A549 (cell line): Measurements from ENCODE around the gene APOA1. TPM values are rescaled to one million over a fixed set of nuclear protein-coding genes. Genes with fewer than 3 reads are reported as not detected.

Experiments used
- ATAC-seq, 2 experiments: fragments of 200-7000 bp in 1 of 2; fragments of >200 bp in 1 of 2; cut with Nextera tagmentation in 1 of 2; cut with Tn5 transposase in 1 of 2; 3 replicates each; pipeline versions ENCODE4 v1.8.0 to v1.9.1; 2018 to 2020; ENCODE audit warnings: mild to moderate bottlenecking in 1 of 2, moderate library complexity in 1 of 2
- CTCF ChIA-PET: fragments of 300-600 bp; sonication (Branson Sonifier 250); formaldehyde crosslinking; extraction: SDS; loops from one replicate; lab custom pipeline; 2021; ENCODE audit warnings: antibody characterized with exemption, inconsistent platforms; lab: Yijun Ruan, JAX
- POLR2A ChIA-PET: fragments of 350-600 bp; formaldehyde crosslinking; extraction: SDS; loops from one replicate; lab custom pipeline; 2021; ENCODE audit warnings: antibody characterized with exemption, inconsistent platforms; lab: Yijun Ruan, JAX
- DNase-seq, 2 experiments: peaks; one replicate each; pipeline versions ENCODE4 v3.0.0 to v3.0.0-alpha.2; 2011 to 2016; ENCODE audit warnings: low read depth in 1 of 2, low spot score in 1 of 2
- FAIRE-seq: peaks from 2 replicates; lab custom pipeline; 2011; peaks lifted over from hg19 to GRCh38; lab: Jason Lieb, UNC
- H3K27ac ChIP-seq, 2 experiments: fragments of >200 bp; sonication (Bioruptor Twin); formaldehyde crosslinking; 3 replicates each; pipeline ENCODE4 v1.5.1; 2016 to 2017
- H3K4me1 ChIP-seq: fragments of >200 bp; sonication (Bioruptor Twin); formaldehyde crosslinking; 3 replicates; pipeline ENCODE4 v1.6.1; 2016
- H3K4me2 ChIP-seq: fragments of >200 bp; sonication (Bioruptor Twin); formaldehyde crosslinking; 3 replicates; pipeline ENCODE4 v1.6.1; 2016
- H3K4me3 ChIP-seq: fragments of >200 bp; sonication (Bioruptor Twin); formaldehyde crosslinking; 3 replicates; pipeline ENCODE4 v1.5.1; 2016
- H3K9me3 ChIP-seq: fragments of >200 bp; sonication (Bioruptor Twin); formaldehyde crosslinking; 3 replicates; pipeline ENCODE4 v1.6.1; 2016
- BCL3 ChIP-seq: fragments of >200 bp; sonication (Bioruptor Twin); formaldehyde crosslinking; IDR thresholded peaks from 3 replicates; pipeline ENCODE4 v1.6.1; 2016
- BHLHE40 ChIP-seq: IDR thresholded peaks from 2 replicates; pipeline ENCODE4 v1.6.1; 2012; ENCODE audit warnings: low read depth, low read length, inconsistent platforms
- CBX2 ChIP-seq: fragments of 200-600 bp; sonication (generic); IDR thresholded peaks from 2 replicates; pipeline ENCODE4 v1.6.1; 2016; ENCODE audit warnings: low read depth, mild to moderate bottlenecking, borderline replicate concordance
- CBX8 ChIP-seq: fragments of 200-600 bp; sonication (generic); IDR thresholded peaks from 2 replicates; pipeline ENCODE4 v1.6.1; 2016
- CHD2 ChIP-seq: fragments of 150-350 bp; IDR thresholded peaks from 2 replicates; pipeline ENCODE4 v1.6.1; 2014; ENCODE audit warnings: low read length; ENCODE audit not compliant: partially characterized antibody
- CTCF ChIP-seq: fragments of >200 bp; sonication (Bioruptor Twin); formaldehyde crosslinking; IDR thresholded peaks from 3 replicates; pipeline ENCODE4 v1.5.1; 2016
- E2F6 ChIP-seq: IDR thresholded peaks from 2 replicates; pipeline ENCODE4 v1.6.1; 2012; ENCODE audit warnings: low read depth, borderline replicate concordance
- EHF ChIP-seq: fragments of 250-450 bp; sonication (Bioruptor Pico); IDR thresholded peaks from 2 replicates; pipeline ENCODE4 v1.5.0; 2020; ENCODE audit warnings: mild to moderate bottlenecking
- ELK1 ChIP-seq: fragments of 150-350 bp; IDR thresholded peaks from 2 replicates; pipeline ENCODE4 v1.6.1; 2014; ENCODE audit warnings: low read depth, mild to moderate bottlenecking, low read length
- EP300 ChIP-seq, 2 experiments: fragments of >200 bp; sonication (Bioruptor Twin); formaldehyde crosslinking; IDR thresholded peaks; 2 replicates in 1 of 2; 3 replicates in 1 of 2; pipeline ENCODE4 v1.6.1; 2016 to 2017
- GATA3 ChIP-seq: IDR thresholded peaks from 2 replicates; pipeline ENCODE4 v1.6.1; 2012; ENCODE audit warnings: borderline replicate concordance
- HEYL ChIP-seq: fragments of 250-450 bp; sonication (Bioruptor Pico); IDR thresholded peaks from 2 replicates; pipeline ENCODE4 v1.8.0; 2021; ENCODE audit warnings: mild to moderate bottlenecking, moderate library complexity
- HOXB13 ChIP-seq: fragments of 250-450 bp; sonication (Bioruptor Pico); IDR thresholded peaks from 2 replicates; pipeline ENCODE4 v1.5.0; 2020; ENCODE audit warnings: low read depth, mild to moderate bottlenecking, moderate library complexity
- KDM1A ChIP-seq: fragments of 200-600 bp; sonication (generic); IDR thresholded peaks from 2 replicates; pipeline ENCODE4 v1.6.1; 2016; ENCODE audit warnings: low read depth, mild to moderate bottlenecking
- KDM5A ChIP-seq: fragments of 200-600 bp; sonication (generic); IDR thresholded peaks from 2 replicates; pipeline ENCODE4 v1.6.1; 2016; ENCODE audit warnings: antibody characterized with exemption, mild to moderate bottlenecking
- POLR2AphosphoS2 ChIP-seq: conservative IDR thresholded peaks from 2 replicates; pipeline ENCODE4 v1.6.1; 2012; ENCODE audit warnings: low read length, improper control_type of control experiment, inconsistent platforms
- RCOR1 ChIP-seq: fragments of 150-350 bp; IDR thresholded peaks from 2 replicates; pipeline ENCODE4 v1.6.1; 2014; ENCODE audit warnings: antibody characterized with exemption, low read length, low read depth
- SMC3 ChIP-seq: fragments of >200 bp; sonication (Bioruptor Twin); formaldehyde crosslinking; IDR thresholded peaks from 3 replicates; pipeline ENCODE4 v1.6.1; 2018; ENCODE audit warnings: inconsistent platforms
- SREBF2 ChIP-seq: fragments of 450-650 bp; IDR thresholded peaks from 2 replicates; pipeline ENCODE4 v1.6.1; 2014; ENCODE audit warnings: mild to moderate bottlenecking, moderate library complexity
- USF2 ChIP-seq: fragments of 450-650 bp; IDR thresholded peaks from 2 replicates; pipeline ENCODE4 v1.6.1; 2014; ENCODE audit warnings: antibody characterized with exemption
- ZC3H11A ChIP-seq: fragments of 450-650 bp; IDR thresholded peaks from 2 replicates; pipeline ENCODE4 v1.6.1; 2014; ENCODE audit warnings: antibody characterized with exemption, mild to moderate bottlenecking
- WGBS: methylation state at CpG from one replicate; pipeline ENCODE4 v1.1.6; 2017; ENCODE audit errors: missing lambda C conversion rate; 5-methylcytosine and 5-hydroxymethylcytosine counted together
- polyA plus RNA-seq, 4 experiments: library from polyadenylated mRNA; depleted of rRNA in 3 of 4; stranded (reverse); fragments of >200 nt; fragmentation: RNase III in 1 of 4; extraction: RNeasy Plus Mini Kit Qiagen cat#74134 plus additional on column Dnase treatment in 1 of 4; gene quantifications; 2 replicates in 3 of 4; 3 replicates in 1 of 4; pipeline ENCODE4 v1.2.3, GENCODE V29; 2011 to 2017

APOA1 gene
- polyA plus RNA-seq, 2 of the 4 experiments (the other 2 are of a cell fraction), result 0.23 TPM; not detected in 1

GRCh38 chr11:116813170-116813569 lies 24.3 kb downstream of the APOA1 start:
- no peaks in the 10 kb centered on the region for H3K9me3 ChIP-seq
- no peak for TF ChIP-seq BCL3
- no peak for TF ChIP-seq E2F6
- no peak for TF ChIP-seq CBX8
- TF ChIP-seq EHF (CRISPR knock-in tag), result no peak
- TF ChIP-seq ELK1, result no peak
- TF ChIP-seq RCOR1, result no peak
- TF ChIP-seq CHD2, result no peak
- TF ChIP-seq SREBF2, result no peak
- TF ChIP-seq CBX2, result no peak
- TF ChIP-seq CTCF, result no peak
- no peak for TF ChIP-seq GATA3
- TF ChIP-seq EP300 (IDR thresholded peaks at IDR 0.05), result no peak
- no peak for TF ChIP-seq KDM1A
- no peak for TF ChIP-seq USF2
- TF ChIP-seq, all 56 proteins: peak for 0
- no peak overlapping the region for H3K27ac ChIP-seq
- no peak for FAIRE-seq
- DNase-seq, result no peak
- no peak overlapping the region for H3K4me2 ChIP-seq
- H3K4me3 ChIP-seq, result no peak overlapping the region
- no peak for ATAC-seq
- H3K4me1 ChIP-seq, result peaks cover 7% of the 10 kb centered on the region; the same call in 1 of the 3 replicates
- 86% methylated on average over 1 of the region's 1 CpG for WGBS
- ChIA-PET POLR2A (no interaction called here), CTCF (interaction anchor here (0.8 to 1.5 kb wide), 5 partner anchors 11 to 67 kb away, joined by 3 to 4 read pairs (median 3); partner anchors contain the start of genes APOA1 and APOA5)

- Histone ChIP-seq H3K27ac (no peak overlapping the region), H3K4me1 (peaks cover 7% of the 10 kb centered on the region; the same call in 1 of the 3 replicates), H3K4me2 (no peak overlapping the region), H3K9me3 (no peaks in the 10 kb centered on the region), H3K4me3 (no peak overlapping the region)
- DNase-seq (no peak), FAIRE-seq (no peak), ATAC-seq (no peak)
- TF ChIP-seq KDM5A, result no peak
- no peak for TF ChIP-seq BHLHE40
- no peak for TF ChIP-seq POLR2AphosphoS2
- no peak for TF ChIP-seq ZC3H11A
- no peak for TF ChIP-seq HOXB13 (CRISPR knock-in tag)
- TF ChIP-seq HEYL (CRISPR knock-in tag), result no peak
- TF ChIP-seq ELK1, result no peak
- no peak for TF ChIP-seq BCL3
- TF ChIP-seq SMC3, result no peak
- TF ChIP-seq E2F6, result no peak
- TF ChIP-seq RCOR1, result no peak
- WGBS, result 94% methylated on average over 4 of the region's 4 CpGs
- ChIA-PET CTCF (interaction anchor here (0.8 to 1.5 kb wide), 4 partner anchors 9 to 24 kb away, joined by 3 to 4 read pairs (median 4); partner anchors contain the start of gene APOA5), POLR2A (no interaction called here)
Observed at GRCh38 chr11:116812109-116812508, 25.3 kb downstream of the APOA1 start.
